HL-60 (cell line): ENCODE results near the gene DOK7.

ENCODE experiments used
- CTCF ChIP-seq: IDR thresholded peaks from one replicate; pipeline ENCODE4 v1.5.1; 2011; ENCODE audit warnings: low read length, control low read depth, inconsistent platforms; ENCODE audit not compliant: insufficient read depth
- GABPA ChIP-seq: IDR thresholded peaks from 2 replicates; pipeline ENCODE4 v1.6.1; 2012; ENCODE audit warnings: low read depth
- POLR2AphosphoS5 ChIP-seq: IDR thresholded peaks from 2 replicates; pipeline ENCODE4 v1.6.1; 2012; ENCODE audit warnings: low read depth

GRCh38 chr4:3481113-3481531 is 18.0 kb downstream of the DOK7 start:
- TF ChIP-seq CTCF (no peak), POLR2AphosphoS5 (no peak), GABPA (no peak)
